Erythroblast (primary cell): ENCODE results near the gene CACNA1G.

Experiments used
- GATA1 ChIP-seq: IDR thresholded peaks from 2 replicates; pipeline ENCODE4 v1.6.1; 2011; ENCODE audit warnings: low read depth, mild to moderate bottlenecking, control low read depth, low read length, moderate library complexity
- POLR2A ChIP-seq: IDR thresholded peaks from 2 replicates; pipeline ENCODE4 v1.6.1; 2011; ENCODE audit warnings: mild to moderate bottlenecking, low read length

- TF ChIP-seq POLR2A (no peak), GATA1 (no peak)
Measured at GRCh38 chr17:50522766-50523165, 37.7 kb upstream of the CACNA1G start.
